ENCODE results near the gene MEF2C. TPM values are rescaled to one million over a fixed set of nuclear protein-coding genes. Genes with fewer than 3 reads are reported as not detected.
"Not testable (repeated sequence)": the region's sequence is repeated elsewhere in the genome, so short reads cannot be mapped to it uniquely, and the experiment has no call there.

Gene MEF2C
- total RNA-seq, 1 donor from 2014 or later: 57.7 TPM

DNA sequence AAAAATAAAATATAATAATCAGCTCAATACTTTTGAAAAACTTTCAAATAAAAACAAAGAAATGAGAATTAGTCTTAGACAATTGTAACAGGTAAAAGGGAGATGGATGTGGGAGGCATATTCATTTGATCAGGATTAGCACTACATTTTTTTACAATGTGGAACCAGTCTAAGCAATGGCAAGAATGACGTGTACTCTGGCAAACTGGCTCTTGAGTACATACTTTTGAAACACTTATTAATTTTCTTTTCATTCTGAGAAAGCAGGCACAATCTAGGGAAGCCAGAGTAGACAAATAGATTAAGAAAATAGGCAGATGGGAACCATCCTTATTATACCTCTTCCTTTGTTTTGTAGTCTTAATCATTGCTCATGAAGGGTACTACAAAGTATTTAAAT lies 79.7 kb downstream of the MEF2C start:
- no peak for DNase-seq (ENCODE audit: low spot score)

DNA sequence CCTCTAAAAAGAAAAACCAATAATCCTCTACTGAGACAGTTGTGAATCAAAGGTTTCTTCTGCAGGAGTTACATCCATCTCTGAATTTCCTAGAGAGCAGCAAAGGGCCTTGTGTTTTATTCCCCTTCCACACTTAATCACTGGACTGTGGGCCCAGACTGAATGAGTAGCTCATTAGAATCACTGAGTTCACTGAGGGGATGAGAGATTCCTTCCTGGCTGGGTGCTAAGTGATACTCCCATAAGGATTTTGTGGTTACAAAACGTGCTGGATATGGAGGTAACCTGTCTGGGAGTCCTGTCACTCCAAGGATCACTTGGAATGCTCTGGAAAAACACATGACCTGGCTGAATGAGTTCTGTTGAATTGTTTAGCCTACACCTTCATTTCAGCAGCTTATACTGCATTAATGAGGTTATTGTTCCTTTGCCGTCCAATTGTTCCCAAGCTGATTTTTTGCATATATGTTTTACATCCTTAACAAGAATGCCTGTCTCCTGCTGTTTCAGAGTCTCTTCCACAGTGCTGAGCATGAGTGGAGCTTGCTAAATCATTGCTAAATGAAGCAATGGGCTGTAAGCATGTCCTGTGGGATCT lies 82.9 kb downstream of the MEF2C start:
- no peak for DNase-seq (ENCODE audit: low spot score)

DNA sequence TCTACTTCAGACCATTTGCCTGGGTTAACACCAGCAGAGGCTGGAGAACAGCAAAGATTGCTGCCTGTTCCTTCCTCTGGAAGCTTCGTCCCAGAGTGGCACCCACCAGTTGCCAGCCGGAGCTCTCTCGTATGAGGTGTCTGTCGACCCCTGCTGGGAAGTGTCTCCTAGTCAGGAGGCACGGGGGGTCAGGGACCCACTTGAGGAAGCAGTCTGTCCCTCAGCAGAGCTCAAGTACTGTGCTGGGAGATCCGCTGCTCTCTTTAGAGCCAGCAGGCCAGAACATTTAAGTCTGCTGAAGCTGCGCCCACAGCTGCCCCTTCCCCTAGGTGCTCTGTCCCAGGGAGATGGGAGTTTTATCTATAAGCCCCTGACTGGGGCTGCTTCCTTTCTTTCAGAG lies 84.1 kb downstream of the MEF2C start:
- DNase-seq (ENCODE audit: low spot score): not testable (repeated sequence)

DNA sequence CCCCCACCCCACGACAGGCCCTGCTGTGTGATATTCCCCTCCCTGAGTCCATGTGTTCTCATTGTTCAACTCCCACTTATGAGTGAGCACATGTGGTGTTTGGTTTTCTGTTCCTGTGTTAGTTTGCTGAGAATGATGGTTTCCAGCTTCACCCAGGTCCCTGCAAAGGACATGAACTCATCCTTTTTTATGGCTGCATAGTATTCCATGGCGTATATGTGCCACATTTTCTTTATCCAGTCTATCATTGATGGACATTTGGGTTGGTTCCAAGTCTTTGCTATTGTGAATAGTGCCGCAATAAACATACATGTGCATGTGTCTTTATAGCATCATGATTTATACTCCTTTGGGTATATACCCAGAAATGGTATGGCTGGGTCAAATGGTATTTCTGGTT lies 89.2 kb downstream of the MEF2C start:
- not testable (repeated sequence) for DNase-seq (ENCODE audit: low spot score)

DNA sequence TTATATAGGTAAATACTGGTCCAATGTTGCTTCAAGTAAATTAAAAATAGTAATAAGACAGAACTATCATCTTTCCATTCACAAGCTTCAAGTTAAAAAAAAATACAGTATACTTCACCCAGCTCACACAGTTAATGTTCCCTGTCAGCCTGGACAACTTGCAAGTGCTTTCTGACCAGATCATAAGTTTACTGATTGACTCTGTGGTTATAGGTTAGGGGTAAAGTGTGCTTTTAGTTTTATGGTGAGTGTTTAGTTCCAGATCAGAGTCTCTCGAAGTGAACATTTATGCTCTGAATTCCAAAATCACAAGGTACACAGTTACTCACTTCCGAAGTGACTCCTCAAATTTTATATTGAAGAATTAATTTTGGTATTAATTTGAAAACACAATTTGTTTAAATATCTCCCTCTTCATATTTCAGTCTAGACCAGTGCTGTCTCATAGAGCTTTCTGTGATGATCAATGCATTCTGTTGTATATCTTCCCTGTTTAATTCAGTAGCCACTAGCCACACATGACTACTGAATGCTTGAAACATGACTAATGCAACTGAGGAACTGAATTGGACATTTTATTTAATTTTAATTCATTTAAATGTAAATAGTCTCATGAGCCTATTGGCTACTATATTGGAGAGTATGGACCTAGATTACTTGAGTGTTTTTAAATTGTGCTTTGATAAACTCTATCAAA lies 90.7 kb downstream of the MEF2C start:
- DNase-seq (ENCODE audit: low spot score): no peak

DNA sequence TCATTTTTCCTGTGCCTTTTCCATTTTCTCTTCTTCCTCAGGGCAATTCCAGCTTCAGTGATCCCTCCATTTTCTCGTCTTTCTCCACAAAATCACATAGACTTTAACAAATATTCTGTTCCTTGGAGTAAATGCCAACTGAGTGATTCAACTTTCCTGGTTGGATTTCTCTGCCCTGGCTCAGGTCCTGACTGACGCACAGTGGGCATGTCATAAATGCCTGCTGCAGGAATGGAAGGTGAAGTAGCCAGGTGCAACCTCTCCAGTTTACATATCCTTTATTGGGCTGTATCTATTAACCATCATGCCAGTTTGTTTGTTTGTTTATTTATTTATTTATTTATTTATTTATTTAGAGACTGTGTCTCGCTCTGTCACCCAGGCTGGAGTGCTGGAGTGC lies 95.1 kb downstream of the MEF2C start:
- no peak for DNase-seq (ENCODE audit: low spot score)

DNA sequence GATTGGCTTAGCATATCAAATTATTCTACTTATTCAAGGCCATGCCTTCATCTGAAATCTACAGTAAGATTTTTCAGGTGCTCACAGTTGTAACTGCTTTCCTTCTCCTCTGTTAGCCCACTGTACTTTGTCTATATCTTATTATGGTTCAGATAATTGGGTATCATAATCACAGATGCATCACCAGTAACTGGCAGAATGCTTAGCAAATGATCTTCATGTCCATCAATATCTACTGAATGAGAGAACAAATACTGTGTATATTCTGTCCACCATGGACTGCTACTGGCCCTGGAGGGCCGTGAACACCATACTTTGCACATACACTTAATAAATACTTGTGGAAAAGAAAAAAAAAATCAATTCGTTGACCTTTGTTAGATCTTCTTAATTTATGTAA lies 96.2 kb downstream of the MEF2C start:
- DNase-seq (ENCODE audit: low spot score): no peak

DNA sequence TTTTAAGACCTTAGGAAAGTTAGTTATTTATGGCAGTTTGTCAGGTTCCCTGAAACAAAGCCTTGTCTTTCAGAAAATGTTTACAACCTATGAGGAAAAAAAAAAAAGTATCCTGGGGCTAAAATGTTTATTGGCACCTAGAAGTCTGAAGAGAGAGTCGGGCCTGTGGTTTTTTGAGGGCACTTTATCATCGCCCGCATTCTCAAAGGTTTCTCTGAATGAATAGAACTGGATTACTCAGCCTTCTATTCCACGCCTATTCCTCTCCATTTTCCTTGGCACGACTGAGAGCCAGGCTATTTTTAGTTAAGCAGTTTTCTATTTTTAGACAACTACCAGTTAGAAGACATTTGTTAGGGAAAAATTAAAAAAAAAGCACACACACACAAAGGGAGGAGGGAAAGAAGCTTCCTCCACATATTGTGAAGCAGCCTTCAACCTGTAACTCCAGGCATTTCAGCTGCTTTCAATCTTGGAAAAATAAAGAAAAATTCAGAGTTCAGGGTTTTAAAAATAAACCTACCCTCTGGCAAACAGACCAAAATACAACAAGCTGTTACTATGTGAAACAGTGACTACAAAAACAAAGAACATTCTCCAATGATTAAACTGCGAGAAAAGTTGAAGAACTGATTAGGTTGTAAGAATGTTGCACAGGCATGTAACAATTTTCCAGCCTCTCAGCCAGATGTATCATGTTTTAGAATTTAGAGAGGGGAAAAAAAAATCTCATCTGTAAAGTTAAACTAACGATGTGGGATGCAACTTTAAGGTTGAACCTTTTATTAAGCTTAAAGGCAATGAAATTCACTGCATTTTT lies 97.0 kb downstream of the MEF2C start:
- peak; percentile 47 for DNase-seq (ENCODE audit: low spot score)

DNA sequence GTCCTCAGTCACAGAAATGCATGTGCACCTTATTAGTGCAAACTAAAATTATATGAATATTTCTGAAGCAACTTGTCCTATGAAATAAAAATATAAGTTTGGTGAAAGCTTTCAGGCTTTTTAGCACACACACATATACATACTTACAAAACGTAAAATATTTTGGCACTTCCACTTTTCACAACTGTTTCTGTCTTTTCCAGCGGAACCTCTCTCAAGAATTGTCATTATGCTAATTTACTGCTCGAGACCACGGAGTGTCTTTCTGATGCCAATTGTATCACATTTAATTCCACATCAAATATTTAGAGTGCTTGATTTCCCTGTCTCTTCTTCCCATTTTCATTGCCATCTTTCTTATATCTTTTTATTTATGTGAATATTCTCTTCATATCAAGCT lies 100.4 kb downstream of the MEF2C start:
- no peak for DNase-seq (ENCODE audit: low spot score)

DNA sequence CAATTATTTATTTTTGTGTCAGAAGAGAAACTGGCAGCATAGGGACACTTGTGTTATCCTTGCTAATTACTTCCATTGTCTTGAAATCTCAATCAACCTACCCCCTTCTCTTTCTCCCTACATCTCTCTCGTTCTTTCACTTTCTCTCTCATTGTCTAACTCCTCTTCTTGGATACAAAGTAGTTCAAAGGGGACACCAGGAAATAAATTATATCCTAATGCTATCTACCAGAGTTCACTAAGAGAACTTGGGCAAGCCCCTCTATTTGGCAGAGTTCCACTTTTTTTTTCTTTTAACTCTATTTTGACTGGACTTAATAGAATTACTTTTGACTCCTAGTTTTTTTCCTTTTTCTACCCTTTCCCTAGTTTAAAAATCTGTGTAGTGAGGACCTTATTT lies 102.2 kb downstream of the MEF2C start:
- no peak for DNase-seq (ENCODE audit: low spot score)

DNA sequence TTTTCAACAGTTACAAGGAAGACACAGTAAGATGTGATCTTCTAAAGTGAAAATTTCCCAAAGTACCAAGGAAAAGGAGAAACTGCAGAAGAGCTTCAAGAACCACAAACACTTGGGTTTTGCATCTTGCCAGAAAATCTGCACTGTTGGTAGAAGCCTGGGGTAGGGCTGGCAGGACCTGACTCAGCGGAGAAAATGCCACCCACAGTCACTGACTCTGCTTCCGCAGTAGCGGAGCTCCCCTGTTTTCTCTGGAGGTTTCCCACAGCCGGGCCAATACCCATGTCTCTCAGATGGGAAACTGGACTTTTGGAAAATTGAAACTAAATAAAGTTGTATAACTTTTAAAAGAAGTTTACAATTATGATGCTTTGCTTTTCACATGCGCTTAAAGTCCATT lies 104.2 kb downstream of the MEF2C start:
- no peak for DNase-seq (ENCODE audit: low spot score)

DNA sequence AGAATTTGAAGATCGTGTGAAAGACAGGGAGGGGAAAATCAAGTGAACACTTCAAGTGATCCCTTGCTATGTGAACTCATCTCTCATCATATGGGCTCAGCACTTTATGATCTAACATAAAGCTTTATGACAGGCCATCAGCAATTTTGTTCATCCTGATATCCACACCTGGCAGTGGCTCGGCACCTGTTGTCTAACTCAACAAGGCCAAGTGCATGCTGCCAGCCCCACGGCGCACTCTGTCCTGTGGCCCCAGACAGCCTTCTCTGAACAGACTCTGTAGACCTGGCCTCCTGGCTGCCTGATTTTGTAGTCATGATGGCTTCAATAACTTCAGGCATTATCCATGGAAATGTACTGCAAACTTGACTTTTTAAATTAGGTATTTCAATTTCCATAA lies 106.3 kb downstream of the MEF2C start:
- DNase-seq (ENCODE audit: low spot score): no peak

DNA sequence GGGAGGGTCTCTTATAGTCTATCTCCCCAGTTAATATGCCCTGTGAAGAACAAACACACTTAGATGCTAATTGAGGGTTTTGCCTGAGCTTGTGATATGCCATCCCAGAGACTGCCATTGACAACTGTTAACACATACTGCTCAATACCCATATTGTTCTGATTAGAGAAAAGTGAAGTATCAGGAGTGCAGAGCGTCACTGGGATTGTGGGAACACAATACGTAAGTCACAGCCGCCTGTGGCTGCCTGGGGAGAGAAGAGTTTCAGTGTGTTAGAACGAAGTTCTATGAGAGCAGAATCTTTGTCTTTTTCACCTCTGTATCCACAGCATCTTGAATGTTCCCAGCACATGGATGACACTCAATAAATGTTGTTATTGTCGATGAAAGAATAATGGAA lies 110.2 kb downstream of the MEF2C start:
- no peak for DNase-seq (ENCODE audit: low spot score)

DNA sequence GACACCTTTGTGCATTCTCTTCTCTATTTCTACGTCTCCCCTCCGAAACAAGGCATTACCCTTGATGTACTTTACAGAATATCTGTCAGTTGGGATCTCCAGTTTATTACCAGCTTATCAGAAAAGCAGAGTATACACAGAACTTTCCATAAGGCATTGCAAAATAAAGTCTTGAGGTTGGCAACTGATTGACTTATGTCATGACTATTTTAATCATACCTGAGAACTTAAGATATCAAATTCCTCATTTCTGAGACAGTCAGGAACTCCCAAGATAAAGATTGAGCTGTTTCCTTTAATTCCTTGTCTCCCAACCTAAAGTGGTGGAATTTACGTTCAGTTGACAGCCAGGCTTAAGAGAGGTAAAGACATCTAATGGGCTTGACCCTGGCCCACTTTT lies 110.9 kb downstream of the MEF2C start:
- no peak for DNase-seq (ENCODE audit: low spot score)

DNA sequence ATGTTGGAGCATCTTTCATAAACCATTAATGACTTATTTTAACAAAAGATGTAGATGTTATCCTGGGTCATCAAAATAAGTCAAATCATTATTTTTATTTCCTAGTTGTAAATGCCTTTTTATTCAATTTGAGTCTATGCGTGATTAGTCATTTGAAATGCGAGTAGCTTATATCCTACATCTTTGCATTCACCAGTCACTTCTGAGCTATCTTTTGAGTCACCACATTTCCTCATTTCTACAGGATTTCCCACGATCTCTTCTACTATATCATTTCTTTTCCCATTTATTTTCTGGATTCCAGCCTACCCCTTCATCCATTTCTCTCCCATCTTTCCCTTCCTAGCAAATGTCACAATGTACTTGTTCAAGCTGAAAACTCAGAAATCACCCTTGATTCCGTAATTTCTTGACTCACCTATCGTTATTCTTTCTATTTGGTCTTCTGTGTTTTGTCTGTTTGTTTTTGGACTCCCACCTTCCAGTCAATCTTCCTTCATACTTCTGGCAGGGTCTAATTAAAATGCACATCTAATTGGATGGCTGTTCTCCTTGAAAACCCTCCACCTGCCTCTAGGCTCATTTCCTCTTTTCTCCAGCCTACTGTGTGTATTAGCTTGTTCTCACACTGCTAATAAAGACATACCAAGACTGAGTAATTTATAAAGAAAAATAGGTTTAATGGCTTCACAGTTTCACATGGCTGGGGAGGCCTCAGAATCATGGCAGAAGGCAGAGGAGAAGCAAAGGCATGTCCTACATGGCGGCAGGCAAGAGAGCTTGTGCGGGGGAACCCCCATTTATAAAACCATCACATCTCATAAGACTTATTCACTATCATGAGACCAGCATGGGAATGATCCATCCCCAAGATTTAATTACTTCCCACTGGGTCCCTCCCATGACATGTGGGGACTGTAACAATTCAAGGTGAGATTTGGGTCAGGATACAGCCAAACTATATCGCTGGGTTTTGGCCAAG lies 112.4 kb downstream of the MEF2C start:
- no peak for DNase-seq (ENCODE audit: low spot score)

DNA sequence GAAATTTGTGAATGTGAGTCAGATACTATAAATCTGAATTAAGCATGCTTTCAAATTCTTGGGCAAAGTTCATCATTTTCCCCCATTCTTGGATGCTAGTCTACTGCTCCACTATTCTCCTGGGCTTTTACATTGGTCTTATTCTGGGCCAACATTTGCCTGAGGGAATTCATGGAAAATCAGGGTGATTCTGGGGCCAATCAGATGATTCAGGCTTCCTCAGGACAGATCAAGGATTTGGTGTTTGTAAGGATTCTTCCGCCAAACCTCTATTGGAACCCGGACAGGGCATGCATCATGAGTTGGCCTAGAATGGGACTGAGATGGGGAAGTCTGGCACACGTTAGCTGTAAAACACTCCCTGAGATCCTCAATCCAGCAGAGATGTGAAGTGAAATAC lies 113.8 kb downstream of the MEF2C start:
- DNase-seq (ENCODE audit: low spot score): no peak

DNA sequence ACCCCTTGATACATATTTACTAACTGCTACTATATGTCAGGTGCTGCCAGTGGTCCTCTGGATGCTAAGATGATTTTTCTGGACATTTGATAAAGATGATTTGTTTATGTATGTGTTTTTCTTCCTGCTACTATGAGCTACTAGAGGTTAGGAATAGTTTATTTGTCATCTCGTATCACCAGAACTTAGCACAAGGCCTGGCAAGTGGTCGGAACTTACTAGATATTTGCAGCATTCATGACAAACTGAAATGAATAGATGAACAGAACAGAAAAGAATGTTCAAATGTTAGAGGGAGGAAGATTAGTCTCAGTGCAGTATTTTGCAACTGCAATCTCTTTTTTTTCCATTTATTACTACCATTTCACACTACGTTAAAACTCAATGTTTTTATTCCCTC lies 114.6 kb downstream of the MEF2C start:
- no peak for DNase-seq (ENCODE audit: low spot score)

DNA sequence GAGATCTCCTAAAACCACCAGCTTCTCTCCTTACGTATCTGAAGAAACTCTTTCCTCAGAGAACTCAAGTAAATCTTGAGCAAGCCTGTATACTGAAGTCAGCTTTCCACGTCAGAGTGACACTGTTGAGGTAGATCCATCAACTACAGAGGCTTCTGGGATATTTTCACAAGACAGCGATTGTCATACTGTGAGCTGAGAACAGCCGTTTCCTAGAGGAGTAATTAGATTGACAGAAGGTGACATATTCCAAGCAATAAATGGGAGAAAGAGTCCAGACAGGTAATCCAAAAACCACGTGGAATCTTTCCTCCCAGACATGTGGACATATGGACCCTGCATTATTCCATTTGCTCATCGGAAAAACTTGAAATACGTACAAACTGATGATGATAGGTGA lies 117.2 kb downstream of the MEF2C start:
- DNase-seq (ENCODE audit: low spot score): no peak

DNA sequence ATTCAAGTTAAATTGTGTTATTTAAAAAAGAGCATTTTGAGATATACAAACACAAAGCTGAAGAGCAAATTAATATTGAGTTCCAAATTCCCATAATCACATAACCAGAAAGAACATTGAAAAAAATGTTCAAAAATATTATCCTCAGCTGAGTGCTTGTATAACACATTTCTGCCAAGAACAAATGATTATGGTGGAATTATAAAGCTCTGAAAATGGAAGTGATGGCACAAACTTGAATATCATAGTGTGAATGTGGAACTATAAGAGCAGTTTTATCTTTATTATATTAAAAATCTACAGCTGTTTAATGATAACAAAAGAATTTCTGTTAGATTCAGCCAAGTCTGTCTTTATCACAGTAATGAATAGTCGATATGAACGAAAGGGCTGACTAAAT lies 117.8 kb downstream of the MEF2C start:
- DNase-seq (ENCODE audit: low spot score): no peak

DNA sequence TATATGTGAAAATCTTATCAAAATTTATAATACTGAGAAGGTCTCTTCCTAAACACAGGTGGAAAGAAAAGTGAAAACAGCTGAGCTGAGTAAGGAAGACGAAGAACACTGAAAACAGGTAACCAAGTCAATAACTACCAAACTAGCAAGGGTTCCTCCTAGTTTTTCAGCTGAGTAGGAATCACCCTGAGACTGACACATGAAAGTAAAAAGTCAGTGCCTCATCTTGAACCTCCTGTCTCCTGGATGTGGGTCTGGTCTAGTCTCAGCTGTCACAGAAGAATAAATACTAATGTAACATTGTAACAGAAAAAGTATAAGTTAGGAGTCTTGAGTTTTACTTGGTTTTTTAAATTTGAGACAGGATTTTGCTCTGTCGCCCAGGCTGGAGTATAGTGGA lies 121.0 kb downstream of the MEF2C start:
- no peak for DNase-seq (ENCODE audit: low spot score)

DNA sequence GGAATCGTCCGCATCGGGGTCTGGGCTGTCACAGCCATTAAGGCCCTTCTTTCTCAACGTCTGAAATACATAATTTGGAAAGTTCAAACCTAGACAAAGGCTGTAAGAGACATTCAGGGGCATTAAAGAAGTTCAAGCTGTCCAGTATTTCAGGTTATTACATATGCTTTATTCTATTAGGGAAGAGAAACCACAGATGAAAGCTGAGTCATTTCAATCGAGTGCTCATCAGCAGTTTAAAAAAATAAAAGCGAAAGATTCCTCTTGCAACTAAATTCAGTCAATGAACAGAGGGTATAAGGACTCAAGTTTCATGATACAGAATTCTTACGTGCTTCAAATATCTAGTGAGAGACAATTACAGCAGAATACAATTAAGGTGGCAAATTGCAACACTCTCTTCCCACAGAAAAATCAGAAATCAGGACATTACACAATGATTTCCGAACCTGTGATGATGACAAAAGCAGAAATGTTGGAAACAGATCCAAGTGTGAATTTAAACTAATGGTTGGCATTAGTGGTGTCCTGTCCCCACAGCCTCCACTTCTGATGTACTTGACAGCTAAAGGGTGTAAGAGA lies 121.6 kb downstream of the MEF2C start:
- DNase-seq (ENCODE audit: low spot score): no peak

DNA sequence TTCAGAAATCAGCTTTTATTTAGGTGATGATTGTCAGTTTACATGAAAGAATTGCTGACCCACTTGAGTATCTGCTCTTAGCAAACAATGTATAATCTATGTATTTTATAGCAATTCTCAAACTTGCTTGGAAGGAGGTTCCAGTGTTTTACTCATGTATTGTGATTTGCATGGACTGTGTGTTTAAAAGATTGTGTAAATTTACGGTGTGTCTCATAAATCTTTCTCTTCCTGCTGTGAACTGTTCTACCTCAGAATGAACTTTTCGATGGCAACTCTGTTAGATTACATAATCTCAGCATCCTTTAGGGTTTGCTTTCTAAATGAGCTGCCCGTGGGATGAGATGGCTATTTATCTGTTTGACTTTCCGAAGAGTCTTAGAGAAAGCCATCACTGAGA lies 122.5 kb downstream of the MEF2C start:
- no peak for DNase-seq (ENCODE audit: low spot score)
